GM18508 (cell line): ENCODE data around the gene LDLRAD4.

Experiments used
- ATAC-seq: cut with Tn5 transposase; IDR thresholded peaks from one replicate; pipeline ENCODE4 v1.9.1; 2021; ENCODE audit warnings: moderate number of reproducible peaks; ENCODE audit not compliant: insufficient read depth, unreplicated experiment

The LDLRAD4 gene

GRCh38 chr18:13378150-13378549 is 159.6 kb downstream of the LDLRAD4 start:
- ATAC-seq, result no peak

GRCh38 chr18:13379062-13379865 is 160.7 kb downstream of the LDLRAD4 start:
- no peak for ATAC-seq

- no peak for ATAC-seq
Observed at GRCh38 chr18:13379930-13380690, 161.6 kb downstream of the LDLRAD4 start.

GRCh38 chr18:13380691-13381070 is 162.1 kb downstream of the LDLRAD4 start:
- ATAC-seq, result no peak

GRCh38 chr18:13381331-13381730 is 162.8 kb downstream of the LDLRAD4 start:
- ATAC-seq, result no peak

GRCh38 chr18:13381944-13382365 is 163.4 kb downstream of the LDLRAD4 start:
- ATAC-seq, result no peak

GRCh38 chr18:13382366-13382953 is 163.9 kb downstream of the LDLRAD4 start:
- no peak for ATAC-seq

DNA sequence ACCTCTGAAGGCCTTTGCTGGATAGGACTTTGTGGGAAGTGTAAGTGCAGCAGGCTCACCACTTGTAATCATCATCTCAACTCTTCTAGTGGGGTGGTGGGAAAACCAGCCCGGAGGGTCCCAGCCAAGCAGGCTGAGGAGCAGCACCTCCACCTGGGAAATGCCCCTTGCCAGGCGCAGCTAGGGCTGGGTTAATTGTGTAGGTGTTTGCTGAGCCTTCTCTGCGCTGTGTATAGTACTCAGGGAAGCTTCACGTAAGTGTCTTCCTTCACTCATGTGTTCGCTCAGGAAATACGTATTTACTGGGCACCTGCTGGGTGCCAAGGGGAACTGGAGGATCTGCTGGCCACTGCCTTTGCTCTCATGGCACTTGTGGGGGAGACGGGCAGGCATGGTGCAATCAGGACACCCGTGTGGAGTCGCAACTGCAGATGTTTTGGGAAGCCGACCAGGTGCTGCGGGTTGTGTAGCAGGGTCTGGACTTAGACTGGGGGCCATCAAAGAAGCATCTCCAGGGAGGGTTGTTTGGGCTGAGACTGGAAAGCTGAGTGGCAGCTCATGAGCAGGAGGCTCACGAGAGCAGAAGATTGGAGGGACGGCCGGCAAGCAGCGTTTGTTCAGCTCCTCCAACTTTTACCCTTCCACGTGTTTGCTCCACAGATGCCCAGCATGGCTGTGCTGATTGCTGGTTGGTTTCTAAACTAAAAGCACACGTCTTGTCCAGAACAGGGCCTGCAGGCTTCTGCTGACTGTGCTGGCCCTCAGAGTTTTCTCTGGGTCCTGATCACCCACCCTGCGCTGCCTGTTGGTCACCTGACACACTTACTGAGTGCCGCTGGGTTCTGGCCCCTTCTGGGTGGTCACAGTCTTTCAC is 164.6 kb downstream of the LDLRAD4 start:
- ATAC-seq, result no peak

- ATAC-seq, result no peak
Observed at GRCh38 chr18:13386891-13387801, 168.6 kb downstream of the LDLRAD4 start.

DNA sequence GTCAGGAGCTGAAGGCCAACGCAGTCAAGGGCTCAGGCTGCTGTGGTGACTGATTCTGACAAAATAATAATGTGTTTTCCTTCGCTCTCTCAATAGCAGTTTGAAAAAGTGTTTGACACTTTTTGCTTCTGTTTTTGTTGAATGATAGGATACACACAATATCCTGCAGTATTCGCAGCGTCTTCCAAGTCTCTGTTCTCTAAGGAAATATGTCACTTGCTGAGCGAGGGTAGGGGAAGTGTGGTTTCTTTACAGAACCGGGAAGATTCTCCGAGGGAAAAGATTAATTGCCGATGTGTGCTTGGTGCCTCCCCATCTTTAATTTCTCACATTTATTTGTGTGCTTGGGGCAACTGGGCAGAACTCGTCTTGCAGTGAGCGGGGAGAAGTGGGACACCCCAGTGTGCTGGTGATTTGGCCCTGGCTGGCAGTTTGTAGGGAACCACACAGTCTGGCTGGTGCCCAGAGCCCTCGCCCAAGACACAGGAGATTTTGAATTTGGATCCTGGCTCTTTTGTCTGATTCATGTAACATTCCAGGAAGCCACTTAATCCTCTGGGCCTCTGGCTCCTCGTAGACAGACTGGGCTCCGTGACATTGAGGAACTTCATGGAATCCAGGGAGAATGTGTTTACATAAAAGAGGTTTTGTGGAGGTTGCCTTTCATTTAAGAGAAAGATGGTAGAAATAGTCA is 169.4 kb downstream of the LDLRAD4 start:
- ATAC-seq, result no peak

- no peak for ATAC-seq
Observed at GRCh38 chr18:13388586-13389490, 170.3 kb downstream of the LDLRAD4 start.

- ATAC-seq, result no peak
Observed at GRCh38 chr18:13389491-13390131, 171.1 kb downstream of the LDLRAD4 start.

- no peak for ATAC-seq
Observed at GRCh38 chr18:13390196-13390595, 171.6 kb downstream of the LDLRAD4 start.

- no peak for ATAC-seq
Observed at GRCh38 chr18:13390711-13391110, 172.2 kb downstream of the LDLRAD4 start.

DNA sequence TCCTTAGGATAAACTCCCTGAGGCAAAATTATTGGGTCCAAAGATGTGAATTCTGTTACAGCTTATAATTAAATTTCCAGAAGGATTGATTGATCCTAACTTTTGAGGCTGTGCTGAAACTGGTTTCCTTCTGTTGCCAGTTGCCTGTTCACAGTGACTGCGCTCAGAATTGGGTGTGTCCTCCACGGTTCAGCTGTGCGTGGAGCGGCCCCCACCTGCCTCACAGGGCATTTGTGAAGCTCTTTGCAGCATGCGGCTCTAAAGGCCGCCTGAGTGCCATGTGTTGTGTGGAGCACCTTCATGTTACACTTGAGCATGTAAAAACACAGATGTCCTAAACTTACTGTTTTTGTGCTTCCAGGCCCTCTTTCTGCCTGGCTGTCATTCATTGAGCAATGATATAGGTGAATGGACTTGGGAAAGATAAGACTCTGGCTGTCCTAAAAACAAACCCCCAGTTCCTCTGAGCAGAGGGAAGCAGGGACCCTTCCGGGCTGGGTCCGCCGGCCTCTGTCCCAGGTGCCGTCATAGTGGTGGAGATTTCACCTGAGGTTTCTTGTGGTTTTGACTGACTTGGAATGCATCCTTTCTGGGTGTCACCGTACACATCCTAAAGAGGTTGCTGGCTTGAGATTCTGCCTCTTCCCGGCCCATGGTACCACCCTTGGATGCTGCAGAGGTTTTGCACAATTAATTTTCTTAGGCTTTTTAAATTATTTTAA is 173.6 kb downstream of the LDLRAD4 start:
- no peak for ATAC-seq

GRCh38 chr18:13392899-13393298 is 174.3 kb downstream of the LDLRAD4 start:
- no peak for ATAC-seq

- no peak for ATAC-seq
Observed at GRCh38 chr18:13393338-13393737, 174.8 kb downstream of the LDLRAD4 start.
